Muscle of arm (tissue), 14 donors: ENCODE measurements around the gene LINGO4. TPM values are rescaled to one million over a fixed set of nuclear protein-coding genes. Genes with fewer than 3 reads are reported as not detected.

Experiments used
- DNase-seq: peaks from one replicate; pipeline ENCODE4 v3.0.0-alpha.2; 2013
- long read RNA-seq, 11 donors: transcript quantifications; one replicate each; lab custom pipeline, GENCODE V29; 2026
- polyA plus RNA-seq, 12 donors: library from polyadenylated mRNA; unstranded; fragments of 120-200 nt; gene quantifications; one replicate each; pipeline ENCODE4 v1.2.1, GENCODE V29; 2013; ENCODE audit not compliant: insufficient read length in 12 of 12

Gene LINGO4
- under 1 TPM in 10 of 12 donors, not detected in 2; 0.07 to 0.67 (median 0.33) TPM for polyA plus RNA-seq
- long read RNA-seq, donor 1: 0 reads
- long read RNA-seq, donor 2: 0 reads
- long read RNA-seq, donor 3: 0 reads
- long read RNA-seq, donor 4: 0 reads
- long read RNA-seq, donor 5: 0 reads
- long read RNA-seq, donor 6: 0 reads
- long read RNA-seq, donor 7: 0 reads
- long read RNA-seq, donor 8: 0 reads
- long read RNA-seq, donor 9: 0 reads
- long read RNA-seq, donor 10, partial matches to known transcripts: 0 of 1 reads
- long read RNA-seq, donor 10, other reads (novel, unspliced or antisense): 0 of 1 reads
- long read RNA-seq, donor 11: 0 reads

- DNase-seq: no peak
These were observed at the start of gene LINGO4 for GRCh38 chr1:151805066-151805820. TSS of gene LINGO4 (minus strand) at chr1:151805419. CDS start at chr1:151802704, 2,715 bp downstream.

GRCh38 chr1:151854658-151855057 lies 49.4 kb upstream of the LINGO4 start:
- no peak for DNase-seq

GRCh38 chr1:151853411-151853943 lies 48.3 kb upstream of the LINGO4 start, which contains the start of gene THEM5:
TSS of gene THEM5 (minus strand) at chr1:151853712. CDS start at chr1:151853565, 147 bp downstream.
- DNase-seq: no peak

GRCh38 chr1:151852733-151853132 lies 47.5 kb upstream of the LINGO4 start:
- no peak for DNase-seq

GRCh38 chr1:151851886-151852285 lies 46.7 kb upstream of the LINGO4 start:
- DNase-seq: no peak

GRCh38 chr1:151849871-151850270 lies 44.7 kb upstream of the LINGO4 start:
- no peak for DNase-seq

GRCh38 chr1:151849126-151849525 lies 43.9 kb upstream of the LINGO4 start:
- DNase-seq: no peak

- no peak for DNase-seq
These were observed 42.8 kb upstream of the LINGO4 start for GRCh38 chr1:151847867-151848596.

- DNase-seq: no peak
These were observed 41.5 kb upstream of the LINGO4 start for GRCh38 chr1:151846686-151847237.

GRCh38 chr1:151846062-151846568 lies 40.9 kb upstream of the LINGO4 start:
- DNase-seq: no peak

GRCh38 chr1:151843398-151843797 lies 38.2 kb upstream of the LINGO4 start:
- DNase-seq: no peak

- no peak for DNase-seq
These were observed 35.9 kb upstream of the LINGO4 start for GRCh38 chr1:151841141-151841540.

- no peak for DNase-seq
These were observed 35.2 kb upstream of the LINGO4 start for GRCh38 chr1:151840421-151840820.

- DNase-seq: no peak
These were observed 34.5 kb upstream of the LINGO4 start, which contains the start of gene C2CD4D for GRCh38 chr1:151839457-151840403. TSS of gene C2CD4D (minus strand) at chr1:151839820. CDS start at chr1:151838989, 831 bp downstream.

GRCh38 chr1:151839082-151839412 lies 33.8 kb upstream of the LINGO4 start:
- no peak for DNase-seq

GRCh38 chr1:151838222-151839081 lies 33.2 kb upstream of the LINGO4 start:
- no peak for DNase-seq

GRCh38 chr1:151837884-151838221 lies 32.6 kb upstream of the LINGO4 start:
- DNase-seq: no peak

- DNase-seq: no peak
These were observed 32.0 kb upstream of the LINGO4 start for GRCh38 chr1:151837197-151837596.

- DNase-seq: no peak
These were observed 30.4 kb upstream of the LINGO4 start for GRCh38 chr1:151835596-151835995.
